Nucleus accumbens (tissue), 56 donors: Measurements from ENCODE around the gene DNAJC27.

Experiments used
- DNase-seq, 56 donors: peaks; one replicate each; lab custom pipeline; 2025; lab: John Stamatoyannopoulos, UW

The DNAJC27 gene

DNA sequence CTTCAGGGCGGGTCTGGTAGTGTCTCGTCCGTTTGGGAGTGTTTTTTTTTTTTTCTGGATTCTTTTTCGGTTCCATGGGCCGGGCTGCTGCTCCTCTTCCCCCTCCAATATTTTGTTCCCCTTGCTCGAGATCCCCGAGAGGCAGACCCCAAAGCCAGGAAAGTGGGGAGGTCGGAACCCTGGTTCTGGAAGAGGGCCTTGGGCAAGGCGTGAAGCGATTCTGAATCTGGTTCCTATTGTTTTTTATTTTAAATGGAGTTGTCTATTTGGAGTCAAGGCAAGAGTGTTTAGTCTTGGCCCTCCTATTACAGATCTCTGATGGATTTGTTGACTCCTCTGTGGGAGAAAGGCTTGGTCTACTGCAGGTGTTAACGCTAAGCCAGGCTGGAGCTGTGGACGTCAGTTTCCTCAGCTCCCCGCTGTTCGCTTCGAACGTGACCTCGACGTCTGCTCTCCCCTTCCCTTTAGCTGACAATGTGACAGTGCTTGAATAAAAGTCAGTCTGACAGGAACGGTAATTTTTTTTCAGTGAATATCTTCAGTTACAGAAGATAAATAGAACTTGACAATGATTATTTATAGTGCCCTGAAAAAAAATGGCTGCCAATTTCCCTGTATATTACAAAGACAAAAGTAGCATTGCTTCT is 683 bp upstream of the DNAJC27 start:
- peak in 27 of 56 donors; percentile 7 to 72 (median 33) for DNase-seq

DNA sequence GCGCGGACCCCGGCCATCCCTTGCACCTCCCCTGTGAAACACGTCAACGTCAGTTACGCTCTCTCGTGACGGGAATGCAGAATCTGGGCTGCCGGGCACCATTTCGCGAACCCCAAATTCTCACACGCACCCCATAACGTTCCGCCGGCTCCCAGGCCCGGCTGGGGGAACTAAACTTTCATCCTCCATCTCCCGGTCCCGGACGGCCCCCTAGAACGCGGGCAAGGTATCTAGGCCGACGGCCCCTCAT is 544 bp downstream of the DNAJC27 start:
- DNase-seq, result peak in 17 of 56 donors; percentile 36 to 77 (median 59)

DNA sequence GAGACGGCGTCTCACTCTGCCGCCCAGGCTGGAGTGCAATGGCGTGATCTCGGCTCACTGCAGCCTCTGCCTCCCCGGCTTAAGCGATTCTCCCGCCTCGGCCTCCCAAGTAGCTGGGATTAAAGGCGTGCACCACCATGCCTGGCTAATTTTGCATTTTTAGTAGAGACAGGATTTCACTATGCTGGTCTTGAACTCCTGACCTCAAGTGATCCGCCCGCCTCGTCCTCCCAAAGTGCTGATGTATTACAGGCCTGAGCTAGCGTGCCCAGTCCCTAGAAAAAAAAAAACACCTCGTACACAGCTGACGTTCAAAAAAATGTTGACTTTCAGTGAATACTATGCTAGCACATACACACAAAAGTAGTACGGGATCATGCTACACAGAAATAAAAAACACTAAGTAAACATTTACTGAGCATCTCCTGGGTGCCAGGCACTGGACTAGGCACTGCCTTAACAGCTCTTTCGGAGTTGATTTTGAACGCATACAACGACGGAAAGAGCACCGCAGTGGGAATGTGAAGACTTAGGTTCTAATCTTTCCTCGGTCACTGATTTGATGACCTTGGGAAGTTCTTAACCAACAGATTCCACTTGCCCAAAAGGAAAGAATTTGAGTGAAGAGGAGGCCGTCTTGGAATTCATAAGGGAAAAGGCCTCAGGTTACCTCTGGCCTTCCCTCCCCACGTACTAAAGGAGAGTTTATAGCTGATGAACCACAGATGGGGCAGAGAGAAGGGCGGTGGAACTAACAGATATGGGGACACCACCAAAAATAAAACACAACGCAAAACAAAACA is 1.1 kb downstream of the DNAJC27 start:
- DNase-seq, result peak in 1 of 56 donors; percentile 43

DNA sequence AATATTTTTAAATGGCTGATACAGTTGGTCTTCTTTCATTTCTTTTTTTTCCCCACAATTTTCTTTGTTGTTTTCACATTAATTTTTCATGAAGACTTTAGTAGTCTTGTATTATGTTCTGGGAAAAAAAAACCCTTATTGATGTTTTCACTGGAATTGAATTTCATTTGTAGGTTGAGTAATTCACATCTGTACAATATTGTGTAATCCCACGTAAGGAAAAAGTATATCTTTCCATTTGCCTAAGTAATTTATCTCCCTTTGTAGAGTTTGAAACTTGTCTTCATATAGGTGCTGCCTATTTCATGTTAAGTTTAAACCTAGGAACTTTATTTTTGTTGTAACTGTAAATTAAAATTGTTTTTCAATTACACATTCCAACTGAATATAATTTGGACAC is 2.0 kb downstream of the DNAJC27 start:
- no peak for DNase-seq

DNA sequence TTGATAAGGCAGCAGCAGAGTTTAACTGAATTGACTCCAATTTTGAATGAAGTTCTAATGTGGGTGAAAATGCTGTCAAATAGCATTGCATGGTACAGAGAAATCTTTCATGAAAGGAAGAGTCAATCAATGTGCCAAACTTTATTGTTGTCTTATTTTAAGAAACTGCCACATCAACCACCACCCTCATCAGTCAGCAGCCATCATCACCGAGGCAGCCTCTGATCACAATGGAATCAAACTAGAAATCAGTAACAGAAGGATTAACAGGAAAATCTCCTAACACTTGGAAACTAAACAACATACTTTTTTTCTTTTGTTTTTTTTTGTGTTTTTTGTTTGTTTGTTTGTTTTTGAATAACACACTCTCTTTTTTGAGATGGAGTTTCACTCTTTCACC is 9.9 kb downstream of the DNAJC27 start:
- peak in 5 of 56 donors; percentile 4 to 48 (median 13) for DNase-seq

DNA sequence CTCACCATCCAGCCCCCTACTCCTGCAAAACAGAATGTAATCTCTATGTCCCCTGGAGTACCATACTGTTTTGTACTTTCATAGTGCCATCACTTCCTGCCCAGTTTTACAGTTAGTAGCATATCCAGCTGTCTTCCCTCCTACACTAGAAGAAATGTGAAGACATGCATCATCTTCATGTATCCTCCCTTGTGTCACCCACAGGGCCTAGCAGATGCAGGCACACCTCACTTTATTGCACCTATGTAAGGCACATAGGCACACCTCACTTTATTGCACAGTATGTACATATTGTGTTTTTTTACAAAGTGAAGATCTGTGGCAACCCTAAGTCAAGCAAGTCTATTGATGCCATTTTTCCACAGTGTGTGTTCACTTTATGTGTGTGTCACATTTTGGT is 12.0 kb downstream of the DNAJC27 start:
- no peak for DNase-seq

DNA sequence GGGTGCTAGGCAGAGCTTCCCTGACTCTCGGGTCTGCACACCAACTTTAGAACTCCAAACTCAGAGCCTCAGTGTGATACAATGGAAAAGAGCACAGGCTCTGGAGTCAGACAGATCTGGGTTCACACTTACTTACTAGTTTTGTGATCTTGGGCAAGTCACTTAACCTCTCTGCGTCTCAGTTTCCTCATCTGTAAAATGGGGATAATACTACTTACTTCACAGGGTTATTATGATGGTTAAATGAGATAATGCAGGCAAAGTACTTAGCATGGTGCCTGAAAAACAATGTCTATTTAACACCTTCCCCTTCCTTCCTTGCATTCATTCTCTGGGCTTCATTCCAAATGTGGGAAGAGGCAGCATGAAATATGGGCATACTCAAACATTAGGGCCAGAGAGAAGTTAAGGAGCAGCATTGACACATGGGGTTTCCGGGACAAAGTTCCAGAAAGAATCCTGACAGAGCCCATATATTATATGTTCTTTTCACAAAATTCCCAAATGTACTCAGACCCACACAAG is 13.3 kb downstream of the DNAJC27 start:
- no peak for DNase-seq

DNA sequence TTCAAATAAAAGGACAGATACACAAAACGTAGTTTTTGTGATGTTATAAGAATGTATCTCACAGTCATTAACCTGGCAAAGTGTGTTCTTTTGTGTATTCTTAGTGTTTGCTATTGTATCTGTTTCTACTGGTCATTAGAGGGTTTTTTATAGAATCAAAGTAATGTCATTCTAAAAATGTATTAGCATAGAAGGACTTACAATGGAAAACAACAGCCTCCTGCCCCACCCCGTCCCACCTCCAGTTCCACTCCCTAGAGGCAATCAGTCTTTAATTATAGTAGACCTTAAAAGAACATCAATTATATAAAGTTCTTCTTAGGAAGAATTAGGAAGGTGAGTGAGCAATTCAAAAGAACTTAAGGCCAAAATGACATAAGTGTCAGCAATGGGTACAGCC is 13.8 kb downstream of the DNAJC27 start:
- no peak for DNase-seq

DNA sequence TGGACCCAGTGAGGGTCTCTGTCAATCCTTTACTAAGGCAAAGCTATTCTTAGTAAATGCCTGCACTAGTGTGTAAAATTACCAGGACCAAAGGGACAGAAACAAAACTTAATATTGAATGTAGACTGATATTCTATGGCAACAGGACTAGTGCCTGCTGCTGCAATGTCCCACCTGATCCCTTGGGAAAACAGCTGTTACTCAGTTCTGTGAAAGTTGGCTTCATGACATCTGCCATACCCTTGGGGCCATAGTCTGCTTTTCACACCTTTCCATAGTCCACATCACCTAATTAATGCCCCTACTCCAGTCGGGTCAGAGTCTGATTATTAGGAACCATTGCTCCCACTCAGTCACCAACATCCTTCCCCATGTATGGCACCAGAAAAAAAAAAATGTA is 14.5 kb downstream of the DNAJC27 start:
- no peak for DNase-seq

DNA sequence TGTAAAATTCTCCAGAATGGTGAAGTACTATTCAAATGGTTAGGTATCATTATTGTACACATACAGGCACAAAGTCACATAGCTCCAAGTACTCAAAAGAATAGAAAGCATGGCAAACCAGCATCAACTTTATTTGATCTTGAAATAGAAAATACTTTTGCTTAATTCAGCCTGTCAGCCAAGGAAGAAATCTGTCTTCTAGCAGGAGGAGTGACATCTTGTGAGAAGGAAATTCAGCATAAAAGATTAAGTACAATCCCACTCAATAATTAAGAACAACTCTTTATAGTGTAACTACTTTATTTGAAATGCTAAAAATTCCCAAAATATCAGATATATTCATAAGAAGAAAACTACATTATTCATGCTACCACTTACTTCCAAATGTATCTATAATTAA is 15.8 kb downstream of the DNAJC27 start:
- no peak for DNase-seq

DNA sequence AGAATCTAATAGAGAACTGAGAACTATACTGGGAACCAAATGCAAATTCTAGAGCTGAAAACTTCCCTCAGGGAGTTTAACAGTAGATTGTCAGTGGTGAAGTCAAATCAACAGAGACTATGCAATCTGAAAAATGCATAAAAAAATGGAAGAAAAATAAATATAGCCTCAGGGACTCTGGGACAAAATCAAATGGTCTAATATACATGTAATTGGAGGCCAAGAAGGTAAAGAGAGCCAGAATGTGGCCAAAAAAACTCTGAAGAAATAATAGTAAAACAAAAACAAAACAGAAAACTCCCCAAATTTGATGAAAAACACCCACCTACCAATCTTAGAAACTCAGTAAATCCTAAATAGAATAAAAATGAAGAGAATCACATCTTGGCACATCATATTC is 16.5 kb downstream of the DNAJC27 start:
- DNase-seq, result no peak

DNA sequence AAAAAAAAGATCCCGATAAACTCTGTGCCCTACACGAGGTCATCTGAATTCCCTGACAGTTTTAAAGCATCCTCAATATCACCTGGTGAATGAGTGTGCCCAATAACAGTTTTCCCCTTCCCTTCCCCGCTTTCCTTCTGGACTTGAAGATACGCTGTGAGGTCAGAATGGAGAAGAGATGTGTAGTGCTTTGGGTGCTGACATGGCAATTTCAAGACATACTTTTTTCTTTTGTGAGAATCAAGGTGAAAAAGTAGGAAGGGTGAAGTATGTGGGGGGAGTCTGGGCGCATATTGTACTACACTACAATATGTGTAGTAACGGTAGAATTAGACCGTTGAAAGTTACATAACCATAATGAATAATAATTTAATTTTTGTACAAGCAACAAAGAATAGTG is 21.7 kb downstream of the DNAJC27 start:
- no peak for DNase-seq

DNA sequence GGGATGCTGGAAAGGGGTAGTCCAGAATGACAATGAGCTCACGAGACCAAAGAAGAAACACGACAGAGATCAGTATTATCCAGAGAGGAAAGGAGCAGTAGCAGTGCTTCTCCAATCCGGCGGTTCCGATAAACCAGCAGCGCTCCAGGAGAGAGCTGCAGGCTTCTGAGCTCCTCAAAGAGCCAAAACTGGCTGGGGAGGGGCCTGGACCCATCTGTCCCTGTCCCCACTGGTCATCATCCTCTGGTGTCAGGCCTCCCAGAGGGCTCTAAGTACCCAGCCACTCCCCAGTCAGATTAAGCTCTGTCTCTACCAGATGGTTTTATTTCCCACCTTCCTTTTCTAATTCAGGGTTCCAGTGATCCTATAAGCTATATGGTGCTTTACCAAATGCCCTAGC is 23.2 kb downstream of the DNAJC27 start:
- no peak for DNase-seq

DNA sequence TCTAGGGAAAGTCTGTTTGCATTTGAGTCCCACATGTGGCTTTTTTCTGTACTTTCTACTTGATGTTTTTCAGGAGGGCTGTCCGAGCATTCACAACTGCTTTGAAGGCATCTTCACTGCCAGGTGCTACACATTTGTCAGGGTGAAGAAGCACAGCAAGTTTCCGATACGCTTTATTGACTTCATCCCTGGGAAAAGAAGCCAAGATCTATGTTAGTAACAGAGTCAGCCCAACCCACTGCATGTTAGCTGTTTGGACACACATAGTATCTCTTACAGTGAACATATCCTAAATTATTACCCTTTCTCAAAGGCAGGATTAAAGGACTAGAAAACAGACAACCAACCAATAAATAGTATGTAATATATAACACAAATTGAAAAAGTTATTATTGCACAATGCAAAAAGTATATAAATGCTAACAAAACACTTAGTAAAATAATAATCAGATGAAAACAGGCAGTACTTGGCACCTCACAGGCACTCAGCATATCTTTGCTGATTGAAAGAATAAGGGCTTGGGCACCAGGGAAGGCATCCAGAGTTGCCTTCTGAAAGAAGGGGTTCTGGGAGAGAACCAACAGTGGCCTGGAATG is 24.1 kb downstream of the DNAJC27 start:
- no peak for DNase-seq

DNA sequence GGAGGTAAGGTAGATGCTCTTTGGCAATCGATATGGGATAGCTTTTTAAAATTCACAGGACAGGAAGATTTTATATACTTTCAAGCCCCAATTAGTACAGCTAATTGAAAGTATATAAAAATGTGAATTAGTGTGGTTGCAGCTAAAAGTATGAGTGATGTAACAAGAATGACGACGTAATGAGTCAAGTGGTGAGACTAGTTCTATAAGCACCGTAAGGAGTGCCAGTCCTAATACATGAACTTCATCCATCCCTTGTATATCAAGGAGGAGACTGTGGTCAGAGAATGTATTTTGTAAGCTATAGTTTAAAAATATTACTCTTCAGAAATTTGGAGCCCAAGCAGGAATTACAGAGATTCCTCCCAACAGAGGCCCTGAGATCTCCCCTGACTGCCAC is 25.8 kb downstream of the DNAJC27 start:
- no peak for DNase-seq

DNA sequence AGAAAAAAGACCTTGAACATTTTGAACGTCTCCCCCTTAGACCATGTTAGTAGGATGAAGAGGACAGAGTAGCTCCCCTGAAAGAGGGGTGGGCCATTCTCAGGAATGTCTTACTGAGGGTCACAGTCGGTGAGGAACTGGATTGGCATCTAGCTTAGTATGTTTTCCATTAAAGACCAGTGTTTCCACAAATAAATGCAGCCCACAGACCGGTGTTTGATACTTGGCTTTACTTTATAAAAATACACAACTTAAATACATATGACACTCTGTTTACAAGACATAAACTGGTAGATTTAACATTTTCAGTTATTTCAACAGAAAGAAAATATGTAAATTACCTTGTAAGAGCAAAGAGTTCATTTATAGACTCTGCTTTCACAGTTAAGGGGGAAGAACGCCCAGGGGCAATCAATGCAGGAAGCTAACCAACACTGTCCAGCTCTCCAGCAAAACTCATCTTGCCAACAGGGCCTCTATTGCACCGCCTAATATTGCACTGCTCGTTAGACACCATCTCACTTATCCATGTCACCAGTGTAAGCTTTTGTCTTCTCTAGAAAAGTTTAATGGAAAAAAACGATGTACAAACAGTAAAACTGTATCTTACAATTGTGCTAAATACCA is 28.2 kb downstream of the DNAJC27 start:
- DNase-seq, result no peak

DNA sequence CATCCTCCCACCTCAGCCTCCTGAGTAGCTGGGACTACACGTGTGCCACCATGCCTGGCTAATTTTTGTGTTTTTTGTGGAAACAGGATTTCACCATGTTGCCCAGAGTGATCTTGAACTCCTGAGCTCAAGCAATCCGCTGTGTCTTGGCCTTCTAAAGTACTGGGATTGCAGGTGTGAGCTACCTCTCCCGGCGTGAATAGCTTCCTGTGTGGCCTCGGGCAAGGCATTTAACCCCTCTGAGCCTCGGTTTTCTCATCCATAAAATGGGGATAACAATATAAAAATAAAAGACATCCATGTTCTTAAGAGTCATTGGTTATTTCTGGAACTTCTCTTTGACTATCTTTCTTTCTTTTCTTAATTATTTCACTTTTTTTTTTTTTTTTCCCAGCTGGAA is 32.4 kb downstream of the DNAJC27 start:
- DNase-seq, result no peak

DNA sequence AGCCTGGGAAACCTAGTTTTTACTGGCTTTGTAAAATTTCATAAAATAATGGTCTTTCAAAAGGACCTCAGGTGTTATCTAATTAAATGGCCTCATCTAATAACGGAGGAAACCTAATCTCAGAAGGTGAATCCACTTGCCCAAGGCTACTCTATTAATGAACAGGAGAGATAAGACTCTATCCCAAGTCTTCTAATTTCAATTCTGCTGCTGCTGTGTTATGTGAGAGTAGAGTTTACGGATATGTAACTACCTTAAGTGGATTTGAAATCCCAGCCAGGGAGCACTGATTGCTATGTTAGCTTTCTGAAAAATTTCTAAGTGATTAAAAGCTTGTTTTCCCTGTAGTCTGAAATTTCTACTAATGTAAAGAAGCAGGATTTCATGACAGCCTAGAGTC is 34.5 kb downstream of the DNAJC27 start:
- DNase-seq, result no peak

DNA sequence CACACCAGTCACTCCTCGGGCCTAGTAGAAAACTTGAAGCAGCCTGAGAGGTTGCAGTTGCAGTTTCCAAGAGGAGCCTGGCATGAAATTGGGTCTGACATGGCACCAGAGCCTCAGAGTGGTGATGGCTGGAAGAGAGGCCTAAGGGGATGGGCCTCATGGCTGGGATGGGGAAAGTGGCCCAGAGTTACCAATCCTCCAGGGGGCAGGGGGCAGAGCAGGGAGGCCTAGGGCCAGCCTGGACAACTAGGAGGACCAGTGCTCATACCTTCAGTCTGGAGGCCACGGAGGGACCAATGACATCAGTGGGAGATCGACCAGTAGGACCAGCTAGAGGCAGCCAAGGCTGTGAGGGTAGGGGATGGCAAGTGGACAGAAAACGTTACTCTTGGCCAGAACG is 36.6 kb downstream of the DNAJC27 start:
- DNase-seq, result no peak

DNA sequence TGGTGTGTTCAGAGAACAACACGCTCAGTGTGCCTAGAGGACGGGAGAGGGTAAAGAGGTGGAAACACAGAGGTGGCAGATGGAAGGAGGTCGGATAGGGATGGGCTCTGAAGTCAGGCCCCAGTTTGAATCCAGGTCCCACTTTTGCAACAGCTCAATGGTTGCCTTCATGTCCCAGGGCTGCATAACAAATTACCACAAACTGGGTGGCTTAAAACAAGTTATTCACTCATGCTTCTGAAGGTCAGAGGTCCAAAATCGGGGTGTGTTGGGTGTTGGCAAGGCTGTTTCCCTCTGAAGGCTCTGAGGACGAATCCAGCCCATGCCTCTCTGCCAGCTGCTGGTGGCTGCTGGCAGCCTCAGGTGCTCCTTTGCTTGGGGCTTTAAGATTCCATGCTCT is 39.0 kb downstream of the DNAJC27 start:
- no peak for DNase-seq

DNA sequence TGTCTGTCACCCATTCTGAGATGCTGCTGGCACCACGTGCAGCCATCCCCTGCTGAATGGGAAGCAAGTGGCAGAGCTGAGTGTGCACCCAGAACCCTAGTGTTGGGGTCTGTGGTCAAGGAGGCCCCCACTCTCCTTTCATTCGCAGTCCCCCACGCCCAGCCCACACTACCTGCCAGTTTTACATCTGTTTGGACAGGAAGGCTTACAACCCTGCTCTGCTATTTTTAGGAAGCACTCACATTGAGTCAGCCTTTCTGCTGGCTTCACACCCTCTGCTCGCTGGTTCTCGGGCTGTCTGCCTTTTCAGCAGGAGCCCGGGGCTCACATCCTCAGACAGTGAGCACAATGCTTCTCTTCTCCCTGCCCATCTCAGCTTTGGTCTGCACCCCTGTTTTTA is 41.0 kb downstream of the DNAJC27 start:
- peak in 18 of 56 donors; percentile 20 to 55 (median 32) for DNase-seq
